Mesenchymal stem cell (in vitro differentiated cells and primary cell): Measurements from ENCODE around the gene SLC35B2.

Source experiments
- DNase-seq: peaks from one replicate; pipeline ENCODE4 v3.0.0-alpha.2; 2013
- H2AFZ ChIP-seq: one replicate; pipeline ENCODE4 v1.6.1; 2013; ENCODE audit warnings: low read depth, mild to moderate bottlenecking, control low read depth, inconsistent platforms, low read length, moderate library complexity
- H2AK5ac ChIP-seq: 2 replicates; pipeline ENCODE4 v1.6.1; 2013; ENCODE audit warnings: low read length, moderate library complexity, mild to moderate bottlenecking, inconsistent platforms; ENCODE audit not compliant: severe bottlenecking
- H2BK120ac ChIP-seq: one replicate; pipeline ENCODE4 v1.6.1; 2013; ENCODE audit warnings: low read depth, mild to moderate bottlenecking, inconsistent platforms, low read length, moderate library complexity
- H2BK12ac ChIP-seq, 2 experiments: one replicate each; pipeline ENCODE4 v1.6.1; 2013; ENCODE audit warnings: inconsistent platforms in 2 of 2, low read length in 2 of 2, mild to moderate bottlenecking in 2 of 2, moderate library complexity in 2 of 2, control low read depth in 1 of 2
- H2BK15ac ChIP-seq: one replicate; pipeline ENCODE4 v1.6.1; 2013; ENCODE audit warnings: mild to moderate bottlenecking, low read depth, inconsistent platforms; ENCODE audit not compliant: poor library complexity, severe bottlenecking
- H2BK5ac ChIP-seq: 2 replicates; pipeline ENCODE4 v1.6.1; 2013; ENCODE audit warnings: low read depth, mild to moderate bottlenecking, low read length, control low read depth, inconsistent platforms; ENCODE audit not compliant: poor library complexity, severe bottlenecking
- H3K14ac ChIP-seq, 2 experiments: one replicate each; pipeline ENCODE4 v1.6.1; 2013; ENCODE audit warnings: inconsistent platforms in 2 of 2, low read length in 2 of 2, control low read depth in 1 of 2, mild to moderate bottlenecking in 1 of 2, moderate library complexity in 1 of 2
- H3K18ac ChIP-seq, 2 experiments: one replicate each; pipeline ENCODE4 v1.6.1; 2013; ENCODE audit warnings: inconsistent platforms in 2 of 2, low read length in 2 of 2, control low read depth in 1 of 2, low read depth in 1 of 2, mild to moderate bottlenecking in 1 of 2
- H3K23ac ChIP-seq, 2 experiments: one replicate each; pipeline ENCODE4 v1.6.1; 2013; ENCODE audit warnings: inconsistent platforms in 2 of 2, low read length in 2 of 2, mild to moderate bottlenecking in 2 of 2, moderate library complexity in 2 of 2, control low read depth in 1 of 2
- H3K27ac ChIP-seq: 2 replicates; pipeline ENCODE4 v1.5.1; 2013; ENCODE audit warnings: mild to moderate bottlenecking, moderate library complexity, low read length, control low read depth, inconsistent platforms; ENCODE audit not compliant: poor library complexity, severe bottlenecking
- H3K27me3 ChIP-seq, 2 experiments: 2 replicates each; pipeline versions ENCODE4 v1.6.1 to v1.7.0; 2013; ENCODE audit warnings: low read length in 2 of 2, mild to moderate bottlenecking in 2 of 2, moderate library complexity in 2 of 2, control low read depth in 1 of 2, inconsistent platforms in 1 of 2; ENCODE audit not compliant: control insufficient read depth in 1 of 2, insufficient read depth in 1 of 2
- H3K36me3 ChIP-seq, 2 experiments: 2 replicates each; pipeline versions ENCODE4 v1.6.1 to v1.7.0; 2013; ENCODE audit warnings: low read length in 2 of 2, control low read depth in 1 of 2, inconsistent platforms in 1 of 2, low read depth in 1 of 2, mild to moderate bottlenecking in 1 of 2; ENCODE audit not compliant: insufficient read depth in 2 of 2, control insufficient read depth in 1 of 2
- H3K4ac ChIP-seq, 2 experiments: one replicate each; pipeline ENCODE4 v1.6.1; 2013; ENCODE audit warnings: inconsistent platforms in 2 of 2, low read length in 2 of 2, mild to moderate bottlenecking in 2 of 2, moderate library complexity in 2 of 2, control low read depth in 1 of 2, low read depth in 1 of 2
- H3K4me1 ChIP-seq: 2 replicates; pipeline ENCODE4 v1.6.1; 2013; ENCODE audit warnings: low read depth, low read length, control low read depth; ENCODE audit not compliant: control insufficient read depth, insufficient read depth
- H3K4me2 ChIP-seq: 2 replicates; pipeline ENCODE4 v1.6.1; 2013; ENCODE audit warnings: low read length, mild to moderate bottlenecking, inconsistent platforms; ENCODE audit not compliant: poor library complexity, severe bottlenecking
- H3K4me3 ChIP-seq, 2 experiments: 2 replicates each; pipeline versions ENCODE4 v1.5.1 to v1.7.0; 2013; ENCODE audit warnings: low read length in 2 of 2, mild to moderate bottlenecking in 2 of 2, control low read depth in 1 of 2, low read depth in 1 of 2; ENCODE audit not compliant: insufficient read depth in 1 of 2
- H3K79me1 ChIP-seq: replicated peaks from 2 replicates; pipeline ENCODE4 v1.6.1; 2013; ENCODE audit warnings: mild to moderate bottlenecking, control low read depth, low read length, inconsistent platforms; ENCODE audit not compliant: poor library complexity, severe bottlenecking
- H3K9ac ChIP-seq: 2 replicates; pipeline ENCODE4 v1.7.0; 2013; ENCODE audit warnings: mild to moderate bottlenecking, low read length, moderate library complexity
- H3K9me3 ChIP-seq: 2 replicates; pipeline ENCODE4 v1.7.0; 2013; ENCODE audit warnings: mild to moderate bottlenecking, low read length; ENCODE audit not compliant: control insufficient read depth
- H4K8ac ChIP-seq: one replicate; pipeline ENCODE4 v1.6.1; 2013; ENCODE audit warnings: inconsistent platforms, mild to moderate bottlenecking, low read length, moderate library complexity
- H4K91ac ChIP-seq: one replicate; pipeline ENCODE4 v1.6.1; 2013; ENCODE audit warnings: mild to moderate bottlenecking, low read length, inconsistent platforms
- WGBS: methylation state at CpG from one replicate; pipeline ENCODE4 v1.1.7; 2013; ENCODE audit warnings: mixed read lengths; 5-methylcytosine and 5-hydroxymethylcytosine counted together

SLC35B2 gene

DNA sequence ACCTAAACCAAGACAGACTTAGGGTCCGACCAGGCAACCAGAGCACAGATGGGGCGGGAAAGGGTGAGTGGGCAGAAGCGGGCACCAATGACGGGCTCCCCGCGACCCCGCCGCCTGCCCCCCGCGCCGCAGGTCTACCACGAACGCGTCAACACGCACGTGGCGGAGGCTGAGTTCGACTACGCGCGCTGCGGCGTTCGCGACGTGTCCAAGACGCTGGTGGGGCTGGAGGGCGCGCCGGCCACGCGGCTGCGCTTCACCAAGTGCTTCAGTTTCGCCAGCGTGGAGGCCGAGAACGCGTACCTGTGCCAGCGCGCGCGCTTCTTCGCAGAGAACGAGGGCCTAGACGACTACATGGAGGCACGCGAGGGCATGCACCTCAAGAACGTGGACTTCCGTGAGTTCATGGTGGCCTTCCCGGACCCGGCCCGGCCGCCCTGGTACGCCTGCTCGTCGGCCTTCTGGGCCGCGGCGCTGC, 18.0 kb upstream of the SLC35B2 start:
- Histone ChIP-seq H2BK120ac (no peak overlapping the region), H3K4me1 (peaks cover 3% of the 10 kb centered on the region), H2AK5ac (no peak overlapping the region), H2BK12ac (no peak overlapping the region), H3K23ac (no peak overlapping the region), H3K9me3 (no peaks in the 10 kb centered on the region), H3K27me3 (peaks cover 50 to 90% of the 10 kb centered on the region in 2 experiments), H3K4me2 (no peak overlapping the region), H3K36me3 (no peaks in the 10 kb centered on the region), H3K4ac (no peak overlapping the region), H3K4me3 (peak overlapping the region in 1 of 2 experiments; percentile 39), H3K18ac (no peak overlapping the region), H3K9ac (no peak overlapping the region), H4K8ac (no peak overlapping the region), H3K14ac (no peak overlapping the region), H4K91ac (peak overlapping the region; percentile 43), H2AFZ (no peak overlapping the region), H2BK5ac (no peak overlapping the region), H3K79me1 (no peaks in the 10 kb centered on the region), H2BK15ac (no peak overlapping the region), H3K27ac (no peak overlapping the region)
- DNase-seq, result no peak
- WGBS, result 96% methylated on average over 59 of the region's 59 CpGs

GRCh38 chr6:44273617-44274016, 16.3 kb upstream of the SLC35B2 start:
- Histone ChIP-seq H2BK5ac (no peak overlapping the region), H4K91ac (no peak overlapping the region), H3K9ac (no peak overlapping the region), H2AK5ac (no peak overlapping the region), H3K4me1 (peaks cover 3% of the 10 kb centered on the region), H3K79me1 (no peaks in the 10 kb centered on the region), H3K27me3 (peaks cover 65 to 89% of the 10 kb centered on the region in 2 experiments), H3K4ac (no peak overlapping the region), H3K18ac (no peak overlapping the region), H2BK12ac (no peak overlapping the region), H2AFZ (no peak overlapping the region), H3K4me2 (no peak overlapping the region), H2BK15ac (no peak overlapping the region), H4K8ac (no peak overlapping the region), H3K14ac (no peak overlapping the region), H3K9me3 (no peaks in the 10 kb centered on the region), H3K4me3 (no peak overlapping the region), H3K27ac (no peak overlapping the region), H2BK120ac (no peak overlapping the region), H3K23ac (no peak overlapping the region), H3K36me3 (no peaks in the 10 kb centered on the region)
- WGBS, result no CpG with 5 or more reads among the region's 1 CpG
- no peak for DNase-seq

DNA sequence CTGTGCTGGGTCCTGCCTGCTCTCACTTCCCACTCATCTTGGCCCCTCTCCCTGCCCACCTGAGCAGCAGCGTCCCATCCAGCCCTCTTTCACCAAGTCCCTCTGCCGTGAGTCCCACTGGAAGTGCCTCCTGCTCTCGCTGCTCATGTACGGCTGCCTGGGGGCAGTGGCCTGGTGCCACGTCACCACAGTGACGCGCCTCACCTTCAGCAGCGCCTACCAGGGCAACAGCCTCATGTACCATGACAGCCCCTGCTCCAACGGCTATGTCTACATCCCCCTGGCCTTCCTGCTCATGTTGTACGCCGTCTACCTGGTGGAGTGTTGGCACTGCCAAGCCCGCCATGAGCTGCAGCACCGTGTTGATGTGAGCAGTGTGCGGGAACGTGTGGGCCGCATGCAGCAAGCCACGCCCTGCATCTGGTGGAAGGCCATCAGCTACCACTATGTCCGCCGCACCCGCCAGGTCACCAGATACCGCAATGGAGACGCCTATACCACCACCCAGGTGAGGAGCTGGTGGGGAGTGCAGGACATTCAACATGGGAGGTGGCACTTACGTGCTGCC, 15.8 kb upstream of the SLC35B2 start:
- no peak overlapping the region for H2BK12ac ChIP-seq
- no peak overlapping the region for H2BK120ac ChIP-seq
- H3K23ac ChIP-seq, result no peak overlapping the region
- H3K4me3 ChIP-seq, result no peak overlapping the region
- no peak overlapping the region for H2BK5ac ChIP-seq
- WGBS, result 86% methylated on average over 20 of the region's 23 CpGs
- H2AK5ac ChIP-seq, result no peak overlapping the region
- H3K9me3 ChIP-seq, result no peaks in the 10 kb centered on the region
- no peak overlapping the region for H4K8ac ChIP-seq
- H3K4me1 ChIP-seq, result peaks cover 3% of the 10 kb centered on the region
- H3K27me3 ChIP-seq, result peaks cover 66 to 89% of the 10 kb centered on the region in 2 experiments
- no peak overlapping the region for H2AFZ ChIP-seq
- H3K9ac ChIP-seq, result no peak overlapping the region
- no peak overlapping the region for H4K91ac ChIP-seq
- H3K14ac ChIP-seq, result no peak overlapping the region
- H3K79me1 ChIP-seq, result no peaks in the 10 kb centered on the region
- H3K4me2 ChIP-seq, result no peak overlapping the region
- no peak overlapping the region for H3K27ac ChIP-seq
- DNase-seq, result no peak
- H2BK15ac ChIP-seq, result no peak overlapping the region
- H3K36me3 ChIP-seq, result no peaks in the 10 kb centered on the region
- no peak overlapping the region for H3K18ac ChIP-seq
- no peak overlapping the region for H3K4ac ChIP-seq

DNA sequence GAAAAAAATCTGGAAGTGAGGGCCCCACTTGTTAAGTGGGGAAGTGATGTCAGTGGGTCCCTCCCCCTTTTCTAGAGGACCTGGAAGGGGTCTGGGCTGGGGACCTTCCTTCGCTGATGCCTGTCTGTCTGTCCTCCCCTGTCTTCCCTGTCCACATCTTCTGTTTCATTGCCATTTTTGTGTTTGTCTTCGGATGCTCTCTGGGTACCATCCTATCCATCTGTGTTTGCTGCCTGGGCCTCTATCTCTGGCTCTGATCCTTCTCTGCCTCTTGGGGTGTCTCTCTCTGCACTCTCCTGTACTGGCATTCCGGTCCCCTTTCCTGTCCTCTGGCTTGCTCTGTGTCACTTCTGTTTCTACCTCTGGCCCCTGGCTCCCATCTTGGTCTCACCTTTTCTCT, 15.2 kb upstream of the SLC35B2 start:
- Histone ChIP-seq H3K27ac (no peak overlapping the region), H2BK12ac (no peak overlapping the region), H3K4me3 (no peak overlapping the region), H3K9ac (no peak overlapping the region), H3K4ac (no peak overlapping the region), H3K18ac (no peak overlapping the region), H3K27me3 (peaks cover 63 to 84% of the 10 kb centered on the region in 2 experiments), H2BK120ac (no peak overlapping the region), H3K4me2 (no peak overlapping the region), H3K4me1 (peaks cover 3% of the 10 kb centered on the region), H2AFZ (no peak overlapping the region), H3K9me3 (no peaks in the 10 kb centered on the region), H2BK15ac (no peak overlapping the region), H4K91ac (no peak overlapping the region), H3K36me3 (no peaks in the 10 kb centered on the region), H4K8ac (no peak overlapping the region), H2AK5ac (no peak overlapping the region), H3K79me1 (no peaks in the 10 kb centered on the region), H3K23ac (no peak overlapping the region), H3K14ac (no peak overlapping the region), H2BK5ac (no peak overlapping the region)
- WGBS, result 86% methylated on average over 3 of the region's 3 CpGs
- DNase-seq, result no peak
